HG03558 (cell line): ENCODE measurements around the gene KCNK17.

Experiments
- ATAC-seq: cut with Tn5 transposase; IDR thresholded peaks from one replicate; pipeline ENCODE4 v1.9.1; 2021; ENCODE audit warnings: moderate number of reproducible peaks; ENCODE audit not compliant: unreplicated experiment; ENCODE audit errors: extremely low read depth

KCNK17 gene, protein sequence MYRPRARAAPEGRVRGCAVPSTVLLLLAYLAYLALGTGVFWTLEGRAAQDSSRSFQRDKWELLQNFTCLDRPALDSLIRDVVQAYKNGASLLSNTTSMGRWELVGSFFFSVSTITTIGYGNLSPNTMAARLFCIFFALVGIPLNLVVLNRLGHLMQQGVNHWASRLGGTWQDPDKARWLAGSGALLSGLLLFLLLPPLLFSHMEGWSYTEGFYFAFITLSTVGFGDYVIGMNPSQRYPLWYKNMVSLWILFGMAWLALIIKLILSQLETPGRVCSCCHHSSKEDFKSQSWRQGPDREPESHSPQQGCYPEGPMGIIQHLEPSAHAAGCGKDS

DNA sequence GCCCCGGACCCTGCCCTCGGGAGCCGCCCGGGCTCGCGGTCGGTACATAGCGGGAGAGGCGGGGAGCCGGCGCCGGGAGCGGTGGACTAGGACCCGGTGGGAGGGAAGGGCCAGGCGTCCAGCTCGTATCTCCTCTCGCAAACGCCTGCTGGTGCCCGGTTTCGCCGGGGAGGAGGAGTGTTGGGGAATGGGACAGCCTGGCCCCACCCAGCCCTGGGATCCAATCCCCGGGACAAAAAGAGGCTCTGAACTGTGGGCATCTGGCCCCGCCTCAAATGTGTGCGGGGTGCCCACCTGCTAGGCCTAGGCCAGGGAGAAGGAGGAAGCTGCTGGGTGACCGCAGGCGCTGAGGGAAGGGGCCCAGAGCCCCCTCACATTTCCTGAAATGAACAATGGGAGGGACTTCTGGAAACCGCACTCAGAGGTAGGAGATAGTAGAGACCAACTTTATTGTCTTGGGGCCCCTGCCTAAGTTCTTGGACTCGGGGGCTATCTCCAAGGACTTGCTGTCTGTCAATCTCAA is at the start of gene KCNK17:
Gene KCNK17, minus strand, starts transcription at position 147 of the 523 bp plus-strand sequence. Its CDS starts 99 bp downstream, at position 48.
- ATAC-seq, result no peak

DNA sequence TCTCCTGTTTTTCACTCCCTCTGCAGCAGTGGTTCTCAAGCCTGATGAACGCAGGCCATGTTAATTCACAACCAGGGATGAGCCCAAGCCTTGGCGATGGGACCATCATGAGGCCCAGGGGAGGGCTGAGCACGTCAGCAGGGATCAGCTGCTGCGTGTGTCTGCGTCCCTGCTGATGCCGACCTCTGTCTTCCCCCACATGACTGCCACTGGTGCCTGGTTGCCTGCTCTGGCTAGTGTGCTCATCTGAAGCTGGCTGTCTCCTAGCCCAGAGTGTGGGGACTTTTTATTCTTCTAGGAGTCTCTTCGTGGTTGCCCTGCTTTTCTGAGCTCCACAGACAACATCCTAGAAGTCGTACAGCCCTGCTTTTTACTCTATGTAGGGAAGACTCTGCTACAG is 49.1 kb upstream of the KCNK17 start:
- no peak for ATAC-seq

DNA sequence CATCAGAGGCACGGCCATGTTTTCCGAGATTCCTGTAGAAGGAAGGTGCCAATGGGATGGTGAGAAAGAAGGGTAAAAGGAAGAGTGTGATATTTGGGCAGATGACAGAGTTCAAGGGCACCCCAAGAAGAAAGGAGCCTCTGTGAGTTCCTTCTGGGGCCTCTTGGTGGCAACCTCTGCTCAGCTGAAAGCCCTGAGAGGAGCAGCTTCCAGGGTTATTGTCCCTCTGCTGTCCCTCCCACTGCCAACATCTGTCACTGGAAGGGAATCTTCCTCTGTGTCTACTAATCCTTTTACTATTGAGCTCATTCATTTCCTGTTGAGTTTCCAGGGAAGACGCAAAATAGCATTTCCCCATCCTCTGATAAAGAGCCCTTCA is 48.3 kb upstream of the KCNK17 start:
- no peak for ATAC-seq

DNA sequence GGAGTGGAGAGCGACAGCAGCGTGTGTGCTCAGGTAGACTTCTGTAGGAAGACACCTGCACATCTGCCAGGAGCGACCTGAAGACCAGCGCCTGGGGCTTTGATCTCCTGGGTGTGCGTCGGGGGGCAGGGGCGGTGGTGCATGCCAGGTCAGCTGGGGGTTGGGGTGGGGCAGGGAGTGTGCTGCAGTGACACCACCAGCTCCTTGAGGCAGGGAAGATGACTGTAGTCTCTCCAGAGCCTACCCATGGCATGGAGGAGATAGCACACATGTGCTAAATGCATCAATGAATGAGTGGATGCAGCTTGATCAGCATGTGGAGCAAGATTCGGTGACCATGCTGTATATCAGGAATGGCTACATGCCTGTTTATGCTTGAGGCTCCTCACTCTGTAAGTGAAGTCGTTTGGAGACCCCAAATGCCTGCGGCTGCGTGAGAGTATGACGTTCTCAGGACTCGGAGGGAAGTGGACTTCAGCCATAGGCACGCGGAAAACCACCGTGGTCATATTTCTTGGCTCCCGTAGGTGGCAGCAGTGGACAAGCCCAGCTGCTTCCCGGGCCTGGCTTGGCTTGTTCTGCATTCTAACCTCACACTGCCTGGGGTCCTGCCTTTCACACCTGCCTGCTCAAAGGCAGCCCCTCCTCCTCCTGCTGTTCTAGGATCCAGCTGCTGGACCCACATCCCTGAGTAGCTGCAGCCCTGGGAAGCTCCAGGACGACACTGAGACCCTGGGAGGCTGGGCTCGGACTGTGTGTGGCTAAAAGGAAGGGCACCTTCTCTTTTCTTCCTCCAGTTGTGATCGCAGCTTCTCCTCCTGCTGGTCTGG is 47.7 kb upstream of the KCNK17 start:
- ATAC-seq, result no peak

DNA sequence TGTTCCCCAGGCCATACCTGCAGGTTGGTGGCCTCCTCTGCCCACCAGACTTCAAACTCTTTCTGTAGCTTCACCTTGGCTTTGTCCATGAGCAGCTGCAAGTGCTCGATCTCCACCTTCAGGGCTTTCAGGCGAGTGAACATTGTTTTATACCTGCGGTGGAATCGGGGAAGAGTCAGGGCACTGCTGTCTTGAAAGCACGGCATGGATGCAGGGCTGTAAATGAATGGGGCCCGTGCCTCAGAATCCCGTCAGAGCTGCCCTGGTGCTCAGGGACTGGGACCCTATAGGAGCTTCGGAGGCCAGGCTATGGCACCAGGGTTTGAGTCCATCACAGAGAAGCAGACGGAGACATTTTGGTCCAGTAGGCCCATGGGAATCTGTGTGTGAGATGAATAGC is 46.2 kb upstream of the KCNK17 start:
- ATAC-seq, result no peak

DNA sequence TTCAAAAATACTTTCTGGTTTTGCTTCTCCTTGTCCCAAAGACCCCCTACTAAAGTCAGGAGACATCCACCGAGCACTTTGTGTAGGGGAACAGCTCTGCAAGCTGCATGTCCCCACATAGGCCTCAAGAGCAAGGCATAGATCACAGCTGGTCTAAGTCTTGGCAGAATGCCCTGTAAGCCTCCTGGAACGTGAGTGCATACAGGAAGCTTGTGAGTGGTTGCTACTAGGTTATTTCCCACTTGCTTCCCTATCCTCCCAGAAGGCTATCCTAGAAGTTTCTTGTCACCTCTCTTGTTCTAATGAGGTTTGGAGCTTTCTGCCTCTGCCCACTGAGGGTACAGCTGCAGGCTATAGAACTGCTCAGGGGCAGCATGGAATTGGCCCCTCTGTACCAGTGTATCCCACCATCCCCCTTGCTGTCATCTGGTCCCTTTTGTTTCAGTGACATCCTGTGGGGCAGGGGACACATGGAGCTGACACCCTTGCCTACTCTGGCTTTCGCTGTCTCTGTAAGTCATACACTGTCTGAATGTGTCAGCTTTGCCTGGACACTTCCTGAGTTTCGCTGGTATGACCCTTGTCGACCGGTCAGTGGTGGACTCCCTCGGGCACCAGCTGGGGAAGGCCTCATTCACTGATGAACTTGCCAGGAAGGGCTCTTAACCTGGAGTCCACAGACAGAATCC is 43.9 kb upstream of the KCNK17 start:
- ATAC-seq, result no peak

DNA sequence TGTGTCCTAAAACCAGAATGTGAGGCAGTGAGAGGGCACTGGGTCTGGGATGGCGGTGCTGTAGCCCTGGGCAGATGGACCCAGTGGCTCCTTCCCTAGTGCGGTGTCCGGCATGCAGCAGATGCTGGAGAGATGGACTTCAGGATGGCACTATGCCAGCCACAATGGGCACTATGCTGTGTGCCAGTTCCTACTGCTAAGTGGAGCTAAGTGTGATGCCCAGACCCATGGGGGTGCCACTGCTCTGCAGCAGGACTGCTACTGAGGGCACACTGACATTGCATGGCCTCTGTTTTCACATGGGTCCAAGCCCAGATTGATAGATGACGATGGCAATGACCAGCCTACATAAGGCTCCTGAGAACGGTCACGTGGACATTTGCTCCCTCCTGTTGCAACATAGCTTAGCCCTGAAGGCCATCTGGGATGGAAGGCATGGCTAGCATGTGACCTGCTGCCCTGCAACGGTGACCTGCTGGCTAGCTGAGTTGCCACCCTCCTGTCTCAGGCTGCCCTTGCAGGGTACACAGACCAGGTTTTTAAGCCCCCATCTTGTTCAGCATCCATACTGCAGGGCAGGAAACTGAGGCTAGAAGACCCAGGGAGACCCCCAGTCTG is 39.6 kb upstream of the KCNK17 start:
- no peak for ATAC-seq

DNA sequence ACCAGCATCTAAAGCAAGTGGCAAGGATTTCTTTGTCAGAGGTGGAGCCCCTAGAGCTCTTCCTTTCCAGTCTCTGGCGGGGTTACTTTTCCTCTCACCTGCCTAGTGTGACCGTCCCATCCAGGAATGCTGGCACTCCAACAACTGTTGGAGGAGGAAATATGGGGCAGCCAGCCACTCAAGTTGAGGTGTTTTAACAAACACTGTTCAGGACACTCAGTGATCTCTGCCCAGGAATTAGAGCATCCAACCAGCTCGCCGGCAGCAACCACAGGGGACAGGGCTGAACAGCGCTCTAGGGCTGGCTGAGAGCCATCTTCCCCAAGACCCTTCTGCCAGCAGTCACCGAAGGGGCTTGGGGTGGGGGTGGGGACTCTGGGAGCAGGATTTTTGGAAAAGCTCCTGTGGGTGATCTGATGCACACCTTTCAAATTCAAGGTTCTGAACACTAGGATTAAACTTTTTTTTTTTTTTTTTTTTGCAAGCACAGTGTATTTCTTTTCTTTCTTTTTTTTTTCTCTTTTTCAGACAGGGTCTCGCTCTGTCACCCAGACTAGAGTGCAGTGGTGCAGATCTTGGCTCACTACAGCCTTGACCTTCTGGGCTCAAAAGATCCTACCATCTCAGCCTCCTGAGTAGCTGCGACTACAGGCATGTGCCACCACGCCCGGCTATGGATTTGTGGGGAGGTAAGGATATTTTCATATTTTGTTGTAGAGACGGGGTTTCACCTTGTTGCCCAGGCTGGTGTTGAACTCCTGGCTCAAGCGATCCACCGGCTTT is 36.7 kb upstream of the KCNK17 start:
- ATAC-seq, result no peak

DNA sequence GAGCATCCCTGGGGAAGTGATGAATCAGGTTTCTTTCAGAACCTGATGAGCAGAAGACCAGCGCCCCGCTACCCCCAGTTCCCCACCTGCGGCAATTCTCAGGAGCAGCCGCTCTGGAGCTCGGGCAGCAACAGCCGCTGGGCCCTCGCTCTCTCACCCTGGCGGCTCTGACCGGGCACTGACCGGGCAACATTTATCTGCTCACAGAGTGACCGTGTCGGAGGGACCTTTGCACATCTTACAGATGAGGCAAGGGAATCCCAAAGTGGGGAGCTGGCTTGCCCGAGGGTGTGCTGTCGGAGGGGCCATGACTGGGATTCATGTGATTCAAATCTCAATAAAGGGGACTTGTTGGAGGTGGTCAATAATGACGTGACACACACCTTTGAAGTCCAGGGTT is 34.5 kb upstream of the KCNK17 start:
- no peak for ATAC-seq

DNA sequence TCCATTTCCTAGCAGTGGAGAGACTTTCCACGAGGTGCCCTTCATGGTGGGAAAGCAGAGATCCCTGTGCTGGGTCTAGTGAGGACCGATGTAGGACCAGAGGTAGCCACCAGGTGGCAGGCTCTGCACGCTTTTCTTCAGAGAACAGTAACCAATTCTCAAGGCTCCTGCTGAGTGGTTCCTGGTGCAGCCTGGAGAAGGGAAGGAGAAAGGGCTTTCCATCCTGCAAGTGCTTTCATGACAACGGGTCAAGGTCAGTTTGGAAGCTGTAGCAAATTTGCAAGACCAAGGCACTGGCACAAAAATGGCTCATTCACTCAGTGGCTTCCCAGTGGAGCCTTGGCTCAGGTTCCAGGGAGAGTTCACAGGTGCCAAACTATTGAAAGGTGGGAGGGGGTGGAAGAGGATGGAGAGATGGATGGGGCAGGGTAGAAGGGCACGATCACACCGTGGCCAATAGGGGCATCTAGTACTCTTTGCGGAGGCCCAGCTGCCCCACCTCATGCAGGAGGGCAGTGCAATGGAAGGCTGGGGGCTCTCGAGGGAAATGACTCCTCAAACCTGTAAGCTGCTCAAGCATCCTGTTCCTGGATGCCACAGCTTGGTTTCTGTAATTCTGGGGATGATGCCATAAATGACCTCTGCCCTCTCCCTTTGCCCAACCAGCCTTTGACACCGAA is 33.8 kb upstream of the KCNK17 start:
- no peak for ATAC-seq

DNA sequence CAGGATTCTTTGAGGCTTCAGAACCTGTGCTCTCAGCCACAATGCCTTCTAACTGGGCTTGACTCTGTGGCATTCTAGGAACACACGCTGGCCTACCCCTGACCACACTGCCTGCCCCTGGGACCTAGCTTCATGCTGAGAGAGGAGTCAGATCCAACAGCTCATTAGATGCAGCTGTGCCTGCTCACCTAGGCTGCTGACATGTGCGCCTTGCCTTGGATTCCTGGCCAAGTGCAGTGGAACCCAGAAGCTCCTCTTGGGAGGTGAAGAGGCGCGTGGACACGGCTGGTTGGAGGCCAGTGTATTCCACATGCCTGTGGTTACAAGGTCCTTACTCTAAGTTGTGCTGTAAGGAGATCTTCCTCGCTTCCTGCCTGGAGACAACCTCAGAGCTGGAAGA is 33.0 kb upstream of the KCNK17 start:
- no peak for ATAC-seq

DNA sequence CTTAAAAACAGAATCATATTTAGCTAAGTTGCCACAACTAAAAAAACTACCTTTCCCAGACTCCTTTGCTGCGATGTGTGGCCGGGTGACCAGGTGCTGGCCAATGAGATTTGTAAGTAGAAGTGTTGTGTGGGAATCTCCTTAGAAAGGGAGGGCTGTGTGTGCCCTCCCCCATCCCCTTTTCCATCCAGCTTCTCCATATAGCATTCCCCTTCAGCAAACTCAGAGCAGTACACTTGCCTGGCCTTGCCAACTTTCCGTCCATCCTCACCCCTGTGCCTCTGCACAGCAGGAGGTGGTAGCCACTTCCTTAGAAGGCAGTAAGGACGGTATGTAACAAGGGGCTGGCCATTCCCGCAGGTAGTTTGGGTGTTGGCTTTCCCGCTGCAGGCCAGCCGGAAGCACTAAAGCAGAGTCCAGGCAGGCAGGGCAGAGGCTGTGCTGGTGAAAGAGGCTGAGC is 30.6 kb upstream of the KCNK17 start:
- no peak for ATAC-seq

DNA sequence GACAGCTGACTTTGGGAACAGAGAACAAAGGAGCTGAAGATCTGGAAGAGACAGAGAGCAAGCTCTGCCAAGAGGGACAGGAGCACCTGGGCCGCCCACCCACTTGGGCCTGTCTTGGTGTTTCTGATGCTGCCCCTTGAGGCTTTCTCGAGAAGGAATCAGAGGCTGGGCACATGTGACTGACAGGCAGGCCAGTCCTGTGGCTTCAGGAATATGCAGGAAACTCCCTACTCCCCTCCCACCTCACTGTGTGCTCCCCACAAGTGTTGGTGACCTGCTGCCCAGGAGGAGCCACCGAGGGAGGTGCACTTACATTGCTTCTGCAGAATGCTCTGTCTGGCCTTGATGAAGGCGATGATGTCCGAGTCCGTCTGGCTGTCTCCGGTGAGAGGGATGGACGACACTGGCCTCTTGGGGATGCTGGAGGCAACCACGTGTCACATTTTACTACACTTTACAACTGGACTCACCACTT is 29.2 kb upstream of the KCNK17 start:
- no peak for ATAC-seq

DNA sequence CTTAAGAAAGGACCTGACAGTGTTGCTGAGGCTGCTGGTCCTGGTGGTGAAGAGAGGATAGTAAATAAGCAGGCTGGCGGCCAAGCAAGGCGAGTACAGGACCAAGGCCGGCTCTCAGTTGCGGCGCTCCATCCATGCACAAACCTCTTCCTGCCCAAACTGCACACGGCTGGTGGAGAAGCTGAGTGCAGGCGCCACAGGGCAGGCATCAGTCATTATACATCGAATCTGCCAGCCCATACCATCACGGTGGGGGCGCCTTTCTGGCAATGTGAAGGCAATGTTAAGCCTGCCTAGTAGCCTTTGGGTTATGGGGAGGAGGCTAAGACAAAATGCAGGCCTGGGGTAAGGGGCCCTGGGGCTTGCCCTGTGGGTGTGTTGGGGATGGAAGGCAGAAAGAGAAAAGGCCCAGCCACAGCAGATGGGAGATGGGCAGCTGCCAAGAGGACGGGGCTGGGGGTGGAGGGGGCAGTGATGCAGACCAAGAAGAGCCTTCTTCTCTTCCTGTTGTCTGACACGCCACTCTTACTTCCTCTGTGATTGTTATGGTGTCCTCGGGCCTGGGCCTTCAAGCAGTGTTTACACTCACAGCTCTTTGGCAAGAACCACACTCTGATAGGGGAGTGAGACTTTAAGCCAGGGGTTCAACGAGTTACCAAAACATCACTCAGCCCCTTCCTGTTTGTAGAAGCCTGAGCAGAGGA is 28.6 kb upstream of the KCNK17 start:
- no peak for ATAC-seq

DNA sequence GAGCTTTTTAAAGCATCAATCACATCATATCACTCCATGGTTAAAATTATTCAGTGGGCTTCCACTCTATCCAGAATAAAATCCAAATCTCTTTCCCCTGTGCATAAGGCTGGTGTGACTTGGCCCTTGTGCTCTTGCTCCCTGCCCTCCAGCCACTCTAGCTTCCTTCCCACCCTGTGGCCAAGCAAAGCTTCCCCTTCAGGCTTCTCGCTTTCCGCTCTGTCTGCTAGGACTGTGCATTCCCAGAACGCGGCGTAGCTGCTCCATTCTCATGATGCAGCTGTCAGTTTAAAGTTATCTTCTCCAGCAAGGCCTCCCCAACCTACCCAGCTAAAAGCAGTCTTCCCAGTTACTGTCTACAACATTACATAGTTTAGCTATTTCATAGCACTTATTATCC is 27.7 kb upstream of the KCNK17 start:
- ATAC-seq, result no peak

DNA sequence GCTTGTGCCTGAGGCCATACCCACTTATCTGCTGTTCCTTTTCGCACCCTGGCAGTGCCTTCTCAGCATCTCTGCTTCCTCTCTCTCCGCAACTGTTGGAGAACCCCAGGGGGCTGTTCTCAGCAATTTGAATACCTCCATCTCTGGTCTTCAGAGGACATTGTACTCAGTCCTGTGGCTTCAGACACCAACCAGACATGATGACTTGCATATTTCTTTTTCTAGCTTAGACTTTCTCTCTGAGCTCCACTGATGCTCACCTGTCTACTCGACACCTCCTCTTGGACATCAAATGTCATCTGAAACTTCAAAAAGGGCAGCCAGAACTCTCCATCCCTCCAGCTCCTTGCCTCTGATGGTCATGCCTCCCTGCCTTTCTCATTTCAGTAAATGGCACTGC is 27.1 kb upstream of the KCNK17 start:
- ATAC-seq, result no peak

DNA sequence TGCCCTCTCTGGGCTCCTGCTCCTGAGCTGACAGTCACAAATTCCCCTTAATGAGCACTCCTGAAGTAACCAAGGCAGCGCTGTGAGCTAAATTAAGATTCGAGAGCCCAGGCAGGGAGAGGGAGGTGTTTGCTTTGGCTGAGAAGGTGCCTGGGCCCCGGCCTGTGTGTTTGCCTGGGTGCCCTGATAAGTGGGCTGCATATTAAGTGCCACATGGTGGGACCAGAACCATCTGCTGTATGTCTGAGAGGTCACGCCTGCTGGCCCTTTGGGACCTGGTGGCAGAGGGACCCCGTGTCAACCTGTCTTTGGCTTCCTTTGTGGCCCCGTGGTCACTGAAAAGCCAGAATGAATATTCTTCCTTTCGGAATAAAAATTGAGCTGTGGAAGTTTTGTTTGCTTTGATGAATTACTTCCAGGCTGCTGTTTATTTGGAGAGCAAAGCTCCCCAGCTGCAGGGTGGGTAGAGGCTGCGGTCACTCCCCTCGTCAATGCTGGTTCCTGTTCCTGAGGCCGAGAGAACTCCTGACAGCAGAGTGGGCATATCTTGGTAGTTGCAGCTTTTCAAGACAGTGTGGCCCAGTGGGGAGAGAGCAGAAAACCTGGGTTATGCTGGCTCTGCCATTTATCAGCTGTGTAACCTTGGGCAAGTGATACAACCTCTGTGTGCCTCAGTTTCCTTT is 25.8 kb upstream of the KCNK17 start:
- no peak for ATAC-seq
